Measurements from ENCODE around the gene MYO5B.

DNA sequence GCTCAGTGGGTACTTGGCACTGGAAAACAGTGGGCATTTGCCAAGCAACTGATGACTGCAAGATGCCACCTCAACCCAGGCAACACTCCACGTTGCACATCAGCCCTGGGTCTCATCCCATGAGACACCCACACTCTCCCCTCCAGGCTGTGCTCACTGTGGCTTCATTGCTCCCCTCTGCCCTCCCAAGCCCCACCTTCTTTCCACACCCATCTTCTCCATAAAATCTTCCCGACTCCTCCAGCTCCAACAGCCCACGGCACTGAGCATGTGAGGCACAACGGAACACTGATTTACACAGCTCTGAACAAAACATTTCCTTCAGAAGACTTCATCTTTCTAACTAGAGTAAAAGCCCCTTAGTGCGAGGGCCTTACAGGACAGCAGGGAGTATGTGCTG, 263.8 kb downstream of the MYO5B start:
- no peak for TF ChIP-seq CTCF (IDR thresholded peaks at IDR 0.05 in 2 of 3, conservative IDR thresholded peaks at IDR 0.05 in 1 of 3; ENCODE audit: insufficient read depth in 2 of 3, low read depth in 1 of 3, low read length in 3 of 3)
- TF ChIP-seq POLR2A (conservative IDR thresholded peaks at IDR 0.05): no peak
- no peak for TF ChIP-seq ZNF384 (IDR thresholded peaks at IDR 0.05; ENCODE audit: low read depth, low read length)
- TF ChIP-seq ARID3A (IDR thresholded peaks at IDR 0.05; ENCODE audit: borderline replicate concordance, low read depth, low read length): no peak
- TF ChIP-seq SPI1 (IDR thresholded peaks at IDR 0.05; ENCODE audit: borderline replicate concordance, low read depth, low read length): no peak
- TF ChIP-seq EP300 (IDR thresholded peaks at IDR 0.05; ENCODE audit: low read length): no peak
- no peak for TF ChIP-seq SMC3 (conservative IDR thresholded peaks at IDR 0.05; ENCODE audit: insufficient read depth, low read depth, low read length)
- TF ChIP-seq MTA1 (IDR thresholded peaks at IDR 0.05; ENCODE audit: borderline replicate concordance): no peak
- no peak for TF ChIP-seq E2F4 (CRISPR knock-in tag; IDR thresholded peaks at IDR 0.05; ENCODE audit: low read depth)
- no peak for TF ChIP-seq CREM (IDR thresholded peaks at IDR 0.05; ENCODE audit: low read depth)
- TF ChIP-seq CEBPG (CRISPR knock-in tag; IDR thresholded peaks at IDR 0.05): no peak
- no peak for TF ChIP-seq CEBPG (tag; conservative IDR thresholded peaks at IDR 0.05 in 1 of 2, IDR thresholded peaks at IDR 0.05 in 1 of 2)
- TF ChIP-seq POLR2B (IDR thresholded peaks at IDR 0.05; ENCODE audit: low read depth, partially characterized antibody): no peak
